Activated CD8-positive, alpha-beta T cell treated with anti-CD3 and anti-CD28 coated beads for 36 hours (primary cell): ENCODE data around the gene KRT78. TPM values are rescaled to one million over a fixed set of nuclear protein-coding genes. Genes with fewer than 3 reads are reported as not detected.

ENCODE experiments used
- ATAC-seq: fragments of 200-7000 bp; cut with Tn5 transposase; one replicate; pipeline ENCODE4 v1.10.0; 2021; ENCODE audit warnings: mild to moderate bottlenecking, moderate library complexity
- CTCF ChIA-PET: fragments of 350-600 bp; sonication (Branson Sonifier 250); formaldehyde crosslinking; loops from one replicate; lab custom pipeline; 2021; ENCODE audit warnings: antibody characterized with exemption; lab: Charles Lee
- POLR2A ChIA-PET: fragments of 350-600 bp; sonication (Branson Sonifier 250); formaldehyde crosslinking; loops from one replicate; lab custom pipeline; 2021; ENCODE audit warnings: antibody characterized with exemption; lab: Charles Lee
- DNase-seq: peaks from one replicate; pipeline ENCODE4 v3.0.0-alpha.2; 2020
- H3K27ac Mint-ChIP-seq: one replicate; pipeline ENCODE4 v1.8.0; 2021; ENCODE audit warnings: mild to moderate bottlenecking, mixed read lengths
- H3K27me3 Mint-ChIP-seq: one replicate; pipeline ENCODE4 v1.8.0; 2021; ENCODE audit warnings: mixed read lengths
- H3K36me3 Mint-ChIP-seq: one replicate; pipeline ENCODE4 v1.8.0; 2021; ENCODE audit warnings: low read depth, mixed read lengths
- H3K4me1 Mint-ChIP-seq: one replicate; pipeline ENCODE4 v1.8.0; 2021; ENCODE audit warnings: low read depth, mixed read lengths
- H3K4me3 Mint-ChIP-seq: one replicate; pipeline ENCODE4 v1.8.0; 2021; ENCODE audit warnings: mild to moderate bottlenecking, moderate library complexity, mixed read lengths
- H3K9me3 Mint-ChIP-seq: one replicate; pipeline ENCODE4 v1.8.0; 2021; ENCODE audit warnings: mixed read lengths
- CTCF ChIP-seq: fragments of 200-600 bp; IDR thresholded peaks from one replicate; pipeline ENCODE4 v1.8.0; 2022; ENCODE audit warnings: antibody characterized with exemption, mild to moderate bottlenecking
- intact Hi-C: fragments of 100-400 bp; cut with micrococcal nuclease; formaldehyde crosslinking; loops from one replicate; pipeline ENCODE4 v1.10.0; 2022
- total RNA-seq, 2 experiments: library from RNA; stranded (reverse); gene quantifications; one replicate each; pipeline ENCODE4 v1.2.3, GENCODE V29; 2021

KRT78 gene
- total RNA-seq, 2 experiments from 2014 or later, result not detected

- no peaks in the 10 kb centered on the region for H3K4me1 Mint-ChIP-seq
- DNase-seq (no peak), ATAC-seq (no peak)
- H3K27me3 Mint-ChIP-seq, result no peaks in the 10 kb centered on the region
- no peak overlapping the region for H3K4me3 Mint-ChIP-seq
- intact Hi-C loops, result no loop called here
- H3K9me3 Mint-ChIP-seq, result no peaks in the 10 kb centered on the region
- POLR2A ChIA-PET, result no interaction called here
- no peak overlapping the region for H3K27ac Mint-ChIP-seq
- H3K36me3 Mint-ChIP-seq, result no peaks in the 10 kb centered on the region
- no peak for TF ChIP-seq CTCF
- CTCF ChIA-PET, result no interaction called here
These were observed 717 bp upstream of the KRT78 start for GRCh38 chr12:52849511-52849910.

DNA sequence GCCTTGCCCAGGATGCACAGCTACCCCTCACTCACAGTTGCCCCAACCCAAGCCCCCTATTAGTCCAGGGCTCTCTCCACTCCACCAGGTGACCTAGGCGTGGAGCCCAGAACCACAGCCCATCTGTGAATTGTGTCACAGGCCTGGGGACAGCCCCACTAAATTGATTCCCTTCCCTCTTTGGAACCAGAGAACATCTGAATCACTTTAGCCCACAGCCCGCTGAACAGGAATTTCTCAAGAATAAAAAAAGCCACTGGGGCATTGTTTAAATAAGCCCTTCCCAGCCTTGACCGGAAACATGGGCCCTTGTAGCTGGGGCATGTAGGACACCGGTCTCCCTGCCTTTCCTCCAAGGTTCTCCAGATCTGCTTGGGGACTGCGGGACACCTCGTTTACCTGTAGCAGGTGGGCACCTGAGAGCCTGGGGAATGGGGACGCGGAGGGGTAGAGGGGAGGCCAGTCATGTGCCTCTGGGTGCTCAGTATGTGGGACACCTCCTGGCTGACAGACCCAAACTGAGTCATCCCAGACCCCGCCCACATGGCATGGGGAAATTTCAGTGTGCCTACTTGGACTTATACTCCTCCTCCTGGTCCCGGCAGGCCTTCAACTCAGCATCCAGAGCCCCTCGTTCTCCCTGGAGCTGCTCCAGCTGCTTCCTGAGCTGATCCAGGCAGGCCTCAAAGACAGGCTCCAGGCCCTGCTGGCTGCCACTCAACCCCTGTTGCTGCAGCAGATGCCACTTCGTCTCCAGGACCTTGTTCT lies 1.3 kb downstream of the KRT78 start:
- ChIA-PET POLR2A (interaction anchor here (0.6 kb wide), 1 partner anchor 57 kb away, joined by 3 read pairs; no protein-coding TSS in a partner anchor), CTCF (no interaction called here)
- intact Hi-C loops, result no loop called here
- DNase-seq, result no peak
- Mint-ChIP-seq H3K4me3 (no peak overlapping the region), H3K36me3 (no peaks in the 10 kb centered on the region), H3K4me1 (no peaks in the 10 kb centered on the region), H3K27ac (no peak overlapping the region), H3K27me3 (no peaks in the 10 kb centered on the region), H3K9me3 (no peaks in the 10 kb centered on the region)
- ATAC-seq, result no peak
- no peak for TF ChIP-seq CTCF

DNA sequence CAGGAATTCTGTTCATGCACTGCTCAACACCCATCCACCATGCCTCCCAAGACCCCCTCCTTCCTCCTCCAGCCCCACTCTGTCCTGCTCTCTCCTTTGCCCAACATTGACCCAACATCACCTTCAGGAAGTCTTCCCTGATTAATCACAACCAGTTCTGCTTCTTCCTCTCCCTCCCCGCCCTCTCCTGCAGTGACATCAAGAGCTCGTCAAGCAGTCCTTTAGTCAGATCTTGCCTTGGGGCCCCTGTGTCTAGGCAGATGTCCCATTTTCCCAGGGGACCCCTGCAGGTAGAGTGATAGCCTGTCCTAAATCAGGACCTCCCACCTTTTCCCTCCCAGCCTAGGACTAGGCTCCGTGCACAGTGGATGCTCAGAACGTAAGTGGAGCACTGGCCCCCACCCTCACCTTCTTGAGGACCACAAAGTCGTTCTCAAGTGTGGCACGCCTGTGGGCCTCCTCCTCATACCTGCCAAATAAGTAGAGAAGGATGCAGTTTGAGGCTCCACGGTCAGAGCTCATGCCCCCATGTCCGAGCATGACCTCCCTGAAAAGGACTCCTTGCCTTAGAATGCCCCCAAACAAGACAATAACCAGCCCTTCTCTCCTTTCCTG lies 2.3 kb downstream of the KRT78 start:
- ATAC-seq, result no peak
- Mint-ChIP-seq H3K36me3 (no peaks in the 10 kb centered on the region), H3K4me1 (peaks cover 3% of the 10 kb centered on the region), H3K27ac (no peak overlapping the region), H3K4me3 (no peak overlapping the region), H3K9me3 (no peaks in the 10 kb centered on the region), H3K27me3 (no peaks in the 10 kb centered on the region)
- no peak for DNase-seq
- ChIA-PET CTCF (interaction anchor here (0.5 kb wide), 1 partner anchor 166 kb away, joined by 3 read pairs; no protein-coding TSS in a partner anchor), POLR2A (interaction anchor here (0.6 kb wide), 2 partner anchors 58 to 717 kb away, joined by 3 read pairs; no protein-coding TSS in a partner anchor)
- TF ChIP-seq CTCF, result no peak
- intact Hi-C loops, result no loop called here

DNA sequence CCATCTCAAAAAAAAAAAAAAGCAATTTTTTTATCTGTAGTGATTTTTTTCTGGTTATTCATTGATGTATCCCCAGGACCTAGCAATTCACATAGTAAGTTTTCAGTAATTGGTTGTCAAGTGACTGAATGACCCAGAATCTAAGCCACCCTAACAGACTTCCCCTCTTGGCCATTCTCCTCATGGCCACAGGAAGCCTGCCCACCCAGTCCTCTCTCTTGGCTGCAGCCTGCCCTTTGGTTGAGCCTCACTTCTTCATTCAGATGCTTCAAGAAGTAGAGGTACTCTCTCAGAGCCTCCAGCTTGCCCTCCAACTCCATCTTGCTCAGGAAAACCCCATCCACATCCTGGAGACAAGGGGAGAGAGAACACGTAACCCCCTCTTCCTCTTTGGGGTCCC lies 2.8 kb downstream of the KRT78 start:
- Mint-ChIP-seq H3K4me3 (no peak overlapping the region), H3K27ac (no peak overlapping the region), H3K27me3 (no peaks in the 10 kb centered on the region), H3K9me3 (no peaks in the 10 kb centered on the region), H3K4me1 (peaks cover 3% of the 10 kb centered on the region), H3K36me3 (no peaks in the 10 kb centered on the region)
- ChIA-PET POLR2A (interaction anchor here (0.6 kb wide), 1 partner anchor 717 kb away, joined by 3 read pairs; no protein-coding TSS in a partner anchor), CTCF (no interaction called here)
- intact Hi-C loops, result no loop called here
- DNase-seq (no peak), ATAC-seq (no peak)
- no peak for TF ChIP-seq CTCF

GRCh38 chr12:52844386-52844785 lies 4.4 kb downstream of the KRT78 start:
- intact Hi-C loops, result no loop called here
- H3K27me3 Mint-ChIP-seq, result peaks cover 1% of the 10 kb centered on the region
- no peak overlapping the region for H3K4me3 Mint-ChIP-seq
- TF ChIP-seq CTCF, result no peak
- ATAC-seq, result no peak
- CTCF ChIA-PET, result interaction anchor here (0.5 to 1.7 kb wide), 3 partner anchors 26 to 35 kb away, joined by 3 to 6 read pairs (median 5); no protein-coding TSS in a partner anchor
- H3K4me1 Mint-ChIP-seq, result peaks cover 3% of the 10 kb centered on the region
- no peaks in the 10 kb centered on the region for H3K36me3 Mint-ChIP-seq
- H3K9me3 Mint-ChIP-seq, result no peaks in the 10 kb centered on the region
- H3K27ac Mint-ChIP-seq, result no peak overlapping the region
- POLR2A ChIA-PET, result interaction anchor here (1.0 kb wide), 1 partner anchor 52 kb away, joined by 4 read pairs; no protein-coding TSS in a partner anchor
- no peak for DNase-seq
